Gastroesophageal sphincter (tissue), 3 donors: Measurements from ENCODE around the gene ENTPD3.

ENCODE experiments used
- EP300 ChIP-seq: sonication (generic); formaldehyde crosslinking; IDR thresholded peaks from one replicate; pipeline ENCODE4 v1.6.1; 2017; ENCODE audit warnings: antibody characterized with exemption, mild to moderate bottlenecking
- POLR2A ChIP-seq, 2 donors: fragments of 450-650 bp; IDR thresholded peaks; one replicate each; pipeline ENCODE4 v1.6.1; 2017; ENCODE audit warnings: antibody characterized with exemption in 2 of 2, mild to moderate bottlenecking in 2 of 2, moderate library complexity in 1 of 2
- POLR2AphosphoS5 ChIP-seq: sonication (generic); formaldehyde crosslinking; IDR thresholded peaks from one replicate; pipeline ENCODE4 v1.6.1; 2017; ENCODE audit warnings: antibody characterized with exemption
- TF ChIP-seq, protein P1 (sequence below), 4 experiments: fragments of 200-600 bp in 2 of 4; fragments of 450-650 bp in 2 of 4; sonication (generic) in 1 of 4; IDR thresholded peaks; one replicate each; pipeline ENCODE4 v1.5.1; 2017 to 2019; ENCODE audit warnings: antibody characterized with exemption in 4 of 4, mild to moderate bottlenecking in 2 of 4, moderate library complexity in 2 of 4

DNA sequence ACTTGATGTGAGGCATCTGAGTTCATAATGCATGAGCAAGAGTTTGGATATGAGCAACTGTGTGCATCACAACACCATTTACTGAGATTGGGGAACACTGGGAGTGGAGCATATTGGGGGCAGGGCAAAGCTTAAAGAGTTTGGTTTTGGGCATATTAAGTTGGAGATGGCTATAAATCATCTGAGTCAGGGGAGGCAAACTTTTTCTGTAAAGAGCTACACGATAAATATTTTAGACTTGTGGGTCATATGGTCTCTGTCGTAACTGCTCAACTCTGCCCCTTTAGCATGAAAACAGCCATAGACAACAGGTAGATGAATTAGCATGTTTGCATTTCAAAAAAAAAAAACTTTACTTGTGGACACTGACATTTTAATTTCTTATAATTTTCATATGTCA lies 20.0 kb downstream of the ENTPD3 start:
- TF ChIP-seq, protein P1, sequence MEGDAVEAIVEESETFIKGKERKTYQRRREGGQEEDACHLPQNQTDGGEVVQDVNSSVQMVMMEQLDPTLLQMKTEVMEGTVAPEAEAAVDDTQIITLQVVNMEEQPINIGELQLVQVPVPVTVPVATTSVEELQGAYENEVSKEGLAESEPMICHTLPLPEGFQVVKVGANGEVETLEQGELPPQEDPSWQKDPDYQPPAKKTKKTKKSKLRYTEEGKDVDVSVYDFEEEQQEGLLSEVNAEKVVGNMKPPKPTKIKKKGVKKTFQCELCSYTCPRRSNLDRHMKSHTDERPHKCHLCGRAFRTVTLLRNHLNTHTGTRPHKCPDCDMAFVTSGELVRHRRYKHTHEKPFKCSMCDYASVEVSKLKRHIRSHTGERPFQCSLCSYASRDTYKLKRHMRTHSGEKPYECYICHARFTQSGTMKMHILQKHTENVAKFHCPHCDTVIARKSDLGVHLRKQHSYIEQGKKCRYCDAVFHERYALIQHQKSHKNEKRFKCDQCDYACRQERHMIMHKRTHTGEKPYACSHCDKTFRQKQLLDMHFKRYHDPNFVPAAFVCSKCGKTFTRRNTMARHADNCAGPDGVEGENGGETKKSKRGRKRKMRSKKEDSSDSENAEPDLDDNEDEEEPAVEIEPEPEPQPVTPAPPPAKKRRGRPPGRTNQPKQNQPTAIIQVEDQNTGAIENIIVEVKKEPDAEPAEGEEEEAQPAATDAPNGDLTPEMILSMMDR (IDR thresholded peaks at IDR 0.05): no peak
- TF ChIP-seq EP300: no peak
- no peak for TF ChIP-seq POLR2AphosphoS5
- TF ChIP-seq POLR2A (IDR thresholded peaks at IDR 0.05): no peak
